Measurements from ENCODE around the gene ARID1B.

The ARID1B gene

GRCh38 chr6:157240960-157241311, 463.8 kb downstream of the ARID1B start:
- DNase-seq (ENCODE audit: low read depth in 2 of 2): no peak

- no peak for DNase-seq (ENCODE audit: low read depth in 2 of 2)
Observed at GRCh38 chr6:157242791-157243190, 465.6 kb downstream of the ARID1B start.

DNA sequence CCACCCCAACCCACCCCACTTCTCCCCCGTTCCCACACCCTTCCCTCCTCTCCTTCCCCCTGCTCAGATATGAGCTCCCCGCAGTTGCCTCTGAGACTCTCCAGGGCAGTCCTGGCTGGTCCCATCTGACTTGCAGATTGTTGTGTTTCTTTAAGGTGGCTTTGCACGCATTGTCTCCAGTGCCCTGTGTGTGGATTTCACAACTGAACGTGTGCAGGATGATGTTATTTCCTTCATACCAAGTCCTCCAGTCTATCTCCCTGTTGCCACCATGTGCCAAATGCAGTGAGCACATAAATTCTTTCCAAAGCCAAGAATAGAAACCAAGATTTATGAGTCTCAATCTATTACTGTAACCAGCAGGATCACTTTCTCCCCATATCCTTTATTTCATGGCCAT, 467.0 kb downstream of the ARID1B start:
- DNase-seq (ENCODE audit: low read depth in 2 of 2): no peak

- no peak for DNase-seq (ENCODE audit: low read depth in 2 of 2)
Observed at GRCh38 chr6:157244780-157245179, 467.6 kb downstream of the ARID1B start.

GRCh38 chr6:157245436-157245835, 468.3 kb downstream of the ARID1B start:
- DNase-seq (ENCODE audit: low read depth in 2 of 2): no peak

GRCh38 chr6:157246048-157246630, 469.0 kb downstream of the ARID1B start:
- no peak for DNase-seq (ENCODE audit: low read depth in 2 of 2)

- no peak for DNase-seq (ENCODE audit: low read depth in 2 of 2)
Observed at GRCh38 chr6:157246771-157247484, 469.8 kb downstream of the ARID1B start.

GRCh38 chr6:157248264-157248663, 471.1 kb downstream of the ARID1B start:
- no peak for DNase-seq (ENCODE audit: low read depth in 2 of 2)

- no peak for DNase-seq (ENCODE audit: low read depth in 2 of 2)
Observed at GRCh38 chr6:157249826-157250225, 472.6 kb downstream of the ARID1B start.

DNA sequence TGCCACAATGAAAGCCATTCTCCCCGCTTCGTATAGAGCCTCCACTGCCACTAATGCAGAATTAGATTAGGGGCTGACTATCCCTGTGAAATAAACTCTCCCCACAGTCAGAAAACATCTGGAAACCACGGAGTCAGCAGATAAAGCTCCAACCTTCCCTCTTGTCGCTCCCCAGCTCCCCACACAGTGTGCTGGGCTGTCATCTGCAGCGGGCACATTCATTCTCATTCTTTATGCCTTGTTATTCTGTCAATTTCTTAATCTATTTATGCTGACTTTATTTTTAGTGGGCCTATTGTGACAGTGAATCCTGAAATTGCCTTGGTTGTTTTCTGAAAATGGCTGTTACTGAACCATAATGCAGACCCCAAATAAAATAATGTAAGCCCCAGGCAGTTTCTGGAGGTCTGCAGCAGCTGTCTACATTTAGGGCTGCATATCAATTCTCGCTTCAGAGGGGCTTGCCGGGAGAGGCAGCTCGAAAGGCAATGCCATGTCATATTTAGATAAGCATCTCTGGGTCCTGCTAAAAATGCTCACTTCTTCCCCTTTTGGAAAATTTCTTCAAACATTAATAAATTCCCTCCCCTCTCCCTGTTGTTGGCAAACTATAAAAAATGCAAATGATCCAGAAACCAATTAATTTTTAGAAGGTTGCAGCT, 474.5 kb downstream of the ARID1B start:
- no peak for DNase-seq (ENCODE audit: low read depth in 2 of 2)

GRCh38 chr6:157253017-157253416, 475.8 kb downstream of the ARID1B start:
- DNase-seq (ENCODE audit: low read depth in 2 of 2): no peak

- DNase-seq (ENCODE audit: low read depth in 2 of 2): no peak
Observed at GRCh38 chr6:157253699-157254098, 476.5 kb downstream of the ARID1B start.

GRCh38 chr6:157254538-157254937, 477.4 kb downstream of the ARID1B start:
- DNase-seq (ENCODE audit: low read depth in 2 of 2): no peak

GRCh38 chr6:157255079-157255478, 477.9 kb downstream of the ARID1B start:
- no peak for DNase-seq (ENCODE audit: low read depth in 2 of 2)

- no peak for DNase-seq (ENCODE audit: low read depth in 2 of 2)
Observed at GRCh38 chr6:157258878-157259277, 481.7 kb downstream of the ARID1B start.

GRCh38 chr6:157259443-157259842, 482.3 kb downstream of the ARID1B start:
- no peak for DNase-seq (ENCODE audit: low read depth in 2 of 2)

All from stimulated activated CD8-positive, alpha-beta memory T cell treated with anti-CD3 and anti-CD28 coated beads, Interleukin-2, amount 100 ng/mL, for 1 hour (primary cell).